ENCODE measurements around the gene CIBAR2. TPM values are rescaled to one million over a fixed set of nuclear protein-coding genes. Genes with fewer than 3 reads are reported as not detected.

The CIBAR2 gene
- total RNA-seq, 1 donor, result not detected

- DNase-seq (ENCODE audit: low read depth), result no peak
- TF ChIP-seq CTCF (IDR thresholded peaks at IDR 0.05; ENCODE audit: insufficient read depth, low read length), result no peak
- no peak overlapping the region for H3K4me3 ChIP-seq (ENCODE audit: low read depth, low read length)
Measured at GRCh38 chr16:85134789-85135142, 22.5 kb upstream of the CIBAR2 start.

GRCh38 chr16:85134076-85134788 is 22.0 kb upstream of the CIBAR2 start:
- DNase-seq (ENCODE audit: low read depth), result no peak
- H3K4me3 ChIP-seq (ENCODE audit: low read depth, low read length), result no peak overlapping the region
- TF ChIP-seq CTCF (IDR thresholded peaks at IDR 0.05; ENCODE audit: insufficient read depth, low read length), result no peak

- H3K4me3 ChIP-seq (ENCODE audit: low read depth, low read length), result no peak overlapping the region
- DNase-seq (ENCODE audit: low read depth), result no peak
- no peak for TF ChIP-seq CTCF (IDR thresholded peaks at IDR 0.05; ENCODE audit: insufficient read depth, low read length)
Measured at GRCh38 chr16:85133290-85133599, 21.0 kb upstream of the CIBAR2 start.

GRCh38 chr16:85132456-85133289 is 20.4 kb upstream of the CIBAR2 start:
- no peak overlapping the region for H3K4me3 ChIP-seq (ENCODE audit: low read depth, low read length)
- TF ChIP-seq CTCF (IDR thresholded peaks at IDR 0.05; ENCODE audit: insufficient read depth, low read length), result no peak
- DNase-seq (ENCODE audit: low read depth), result no peak

- TF ChIP-seq CTCF (IDR thresholded peaks at IDR 0.05; ENCODE audit: insufficient read depth, low read length), result no peak
- H3K4me3 ChIP-seq (ENCODE audit: low read depth, low read length), result no peak overlapping the region
- DNase-seq (ENCODE audit: low read depth), result no peak
Measured at GRCh38 chr16:85130705-85131028, 18.4 kb upstream of the CIBAR2 start.

- peak; percentile 79 for DNase-seq (ENCODE audit: low read depth)
- H3K4me3 ChIP-seq (ENCODE audit: low read depth, low read length), result no peak overlapping the region
- no peak for TF ChIP-seq CTCF (IDR thresholded peaks at IDR 0.05; ENCODE audit: insufficient read depth, low read length)
Measured at GRCh38 chr16:85129876-85130704, 17.8 kb upstream of the CIBAR2 start.
